Measurements from ENCODE around the gene CELA3A.

The CELA3A gene

GRCh38 chr1:22001409-22001808 lies at the start of gene CELA3A:
Gene CELA3A, plus strand, starts transcription at chr1:22001657. Its CDS starts 18 bp downstream, at chr1:22001675.
- TF ChIP-seq ZFX (IDR thresholded peaks at IDR 0.05; ENCODE audit: borderline replicate concordance) = no peak
- TF ChIP-seq CTCF (IDR thresholded peaks at IDR 0.05) = no peak
- no peak within 1 kb of the TSS for H3K27ac ChIP-seq

GRCh38 chr1:21952786-21953520 lies 48.5 kb upstream of the CELA3A start:
- H3K27ac ChIP-seq = no peak overlapping the region
- TF ChIP-seq CTCF (IDR thresholded peaks at IDR 0.05) = no peak
- no peak for TF ChIP-seq ZFX (IDR thresholded peaks at IDR 0.05; ENCODE audit: borderline replicate concordance)

GRCh38 chr1:21955058-21955457 lies 46.4 kb upstream of the CELA3A start:
- no peak overlapping the region for H3K27ac ChIP-seq
- TF ChIP-seq CTCF (IDR thresholded peaks at IDR 0.05) (no peak), ZFX (IDR thresholded peaks at IDR 0.05; ENCODE audit: borderline replicate concordance) (no peak)

- no peak overlapping the region for H3K27ac ChIP-seq
- TF ChIP-seq CTCF (IDR thresholded peaks at IDR 0.05) (no peak), ZFX (IDR thresholded peaks at IDR 0.05; ENCODE audit: borderline replicate concordance) (no peak)
Observed at GRCh38 chr1:21955501-21956281, 45.8 kb upstream of the CELA3A start.

GRCh38 chr1:21956720-21957552 lies 44.5 kb upstream of the CELA3A start:
- 0 out of 2 replicates have a peak overlapping the region, but pooled peaks have one; percentile 13 for H3K27ac ChIP-seq
- TF ChIP-seq CTCF (IDR thresholded peaks at IDR 0.05) = no peak
- no peak for TF ChIP-seq ZFX (IDR thresholded peaks at IDR 0.05; ENCODE audit: borderline replicate concordance)

- H3K27ac ChIP-seq = no peak overlapping the region
- TF ChIP-seq CTCF (IDR thresholded peaks at IDR 0.05) (no peak), ZFX (IDR thresholded peaks at IDR 0.05; ENCODE audit: borderline replicate concordance) (no peak)
Observed at GRCh38 chr1:21961337-21961736, 40.1 kb upstream of the CELA3A start.

Data from 22Rv1 (cell line).